Measurements from ENCODE around the gene DOCK9.

The DOCK9 gene

GRCh38 chr13:98792785-98793495, 184.9 kb downstream of the DOCK9 start:
- no peaks in the 10 kb centered on the region for H3K4me1 ChIP-seq (ENCODE audit: insufficient read depth, low read length)
- H3K4me3 ChIP-seq (ENCODE audit: low read length), result no peak overlapping the region
- no peaks in the 10 kb centered on the region for H3K9me3 ChIP-seq (ENCODE audit: insufficient read depth, low read depth, low read length)
- no peaks in the 10 kb centered on the region for H3K36me3 ChIP-seq (ENCODE audit: insufficient read depth, low read depth, low read length)
- no peak overlapping the region for H3K27ac ChIP-seq (ENCODE audit: low read length)
- H3K27me3 ChIP-seq (ENCODE audit: insufficient read depth, low read length), result no peaks in the 10 kb centered on the region
- no peak overlapping the region for H3K9ac ChIP-seq (ENCODE audit: low read depth, low read length)

- Histone ChIP-seq H3K4me3 (ENCODE audit: low read length) (no peak overlapping the region), H3K27ac (ENCODE audit: low read length) (no peak overlapping the region), H3K4me1 (ENCODE audit: insufficient read depth, low read length) (no peaks in the 10 kb centered on the region), H3K9me3 (ENCODE audit: insufficient read depth, low read depth, low read length) (no peaks in the 10 kb centered on the region), H3K9ac (ENCODE audit: low read depth, low read length) (no peak overlapping the region), H3K27me3 (ENCODE audit: insufficient read depth, low read length) (no peaks in the 10 kb centered on the region; the same call in 1 of the 2 replicates), H3K36me3 (ENCODE audit: insufficient read depth, low read depth, low read length) (no peaks in the 10 kb centered on the region)
These were observed 185.5 kb downstream of the DOCK9 start for GRCh38 chr13:98792321-98792720.

GRCh38 chr13:98791611-98792010, 186.3 kb downstream of the DOCK9 start:
- Histone ChIP-seq H3K4me1 (ENCODE audit: insufficient read depth, low read length) (no peaks in the 10 kb centered on the region), H3K27me3 (ENCODE audit: insufficient read depth, low read length) (no peaks in the 10 kb centered on the region; the same call in 1 of the 2 replicates), H3K36me3 (ENCODE audit: insufficient read depth, low read depth, low read length) (no peaks in the 10 kb centered on the region), H3K27ac (ENCODE audit: low read length) (no peak overlapping the region), H3K4me3 (ENCODE audit: low read length) (no peak overlapping the region), H3K9ac (ENCODE audit: low read depth, low read length) (no peak overlapping the region), H3K9me3 (ENCODE audit: insufficient read depth, low read depth, low read length) (no peaks in the 10 kb centered on the region)

DNA sequence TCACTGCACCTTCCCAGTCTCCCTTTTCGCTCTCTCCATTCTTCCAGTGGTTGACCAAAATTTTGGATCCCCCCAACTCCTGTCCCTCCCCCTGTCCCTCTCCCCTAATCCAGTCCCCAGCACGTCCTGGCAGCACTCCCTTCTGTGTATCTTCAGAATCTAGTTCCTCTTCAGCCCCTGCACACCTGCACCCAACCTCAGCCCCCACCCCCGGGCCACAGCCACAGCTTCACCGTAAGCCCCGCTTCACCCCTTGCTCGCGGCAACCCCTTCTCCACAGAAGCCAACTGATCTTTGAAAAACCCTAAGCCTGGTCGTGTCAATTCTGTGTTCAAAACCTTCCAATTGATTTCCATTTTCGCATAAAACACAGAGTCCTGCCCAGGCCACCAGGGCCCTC, 189.9 kb downstream of the DOCK9 start:
- H3K27ac ChIP-seq (ENCODE audit: low read length), result no peak overlapping the region
- H3K36me3 ChIP-seq (ENCODE audit: insufficient read depth, low read depth, low read length), result no peaks in the 10 kb centered on the region
- no peak overlapping the region for H3K9ac ChIP-seq (ENCODE audit: low read depth, low read length)
- no peak overlapping the region for H3K4me3 ChIP-seq (ENCODE audit: low read length)
- H3K27me3 ChIP-seq (ENCODE audit: insufficient read depth, low read length), result no peaks in the 10 kb centered on the region; the same call in 1 of the 2 replicates
- no peaks in the 10 kb centered on the region for H3K9me3 ChIP-seq (ENCODE audit: insufficient read depth, low read depth, low read length)
- no peaks in the 10 kb centered on the region for H3K4me1 ChIP-seq (ENCODE audit: insufficient read depth, low read length)

- Histone ChIP-seq H3K9me3 (ENCODE audit: insufficient read depth, low read depth, low read length) (no peaks in the 10 kb centered on the region), H3K27me3 (ENCODE audit: insufficient read depth, low read length) (no peaks in the 10 kb centered on the region; the same call in 1 of the 2 replicates), H3K4me1 (ENCODE audit: insufficient read depth, low read length) (no peaks in the 10 kb centered on the region), H3K4me3 (ENCODE audit: low read length) (no peak overlapping the region), H3K27ac (ENCODE audit: low read length) (no peak overlapping the region), H3K36me3 (ENCODE audit: insufficient read depth, low read depth, low read length) (no peaks in the 10 kb centered on the region), H3K9ac (ENCODE audit: low read depth, low read length) (no peak overlapping the region)
These were observed 190.7 kb downstream of the DOCK9 start for GRCh38 chr13:98787173-98787572.

DNA sequence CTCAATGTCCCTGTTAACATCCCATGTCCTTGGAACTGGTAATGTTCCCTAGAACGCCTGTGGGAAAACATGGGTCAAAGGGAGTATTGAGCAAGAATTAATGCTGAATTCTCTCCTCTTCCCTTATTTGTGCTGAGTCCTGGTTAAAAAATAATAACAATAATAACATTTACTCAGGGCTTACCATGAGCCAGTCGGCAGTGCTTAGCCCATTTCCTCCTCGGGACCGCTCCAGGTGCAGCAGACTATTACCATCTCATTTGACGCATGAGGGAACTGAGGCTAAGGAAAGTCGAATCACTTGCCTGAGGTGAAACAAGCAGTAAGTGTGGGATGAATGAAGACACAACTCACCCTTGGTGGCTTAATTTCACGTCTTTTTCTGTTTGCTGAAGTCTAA, 191.8 kb downstream of the DOCK9 start:
- Histone ChIP-seq H3K4me1 (ENCODE audit: insufficient read depth, low read length) (no peaks in the 10 kb centered on the region), H3K36me3 (ENCODE audit: insufficient read depth, low read depth, low read length) (no peaks in the 10 kb centered on the region), H3K9ac (ENCODE audit: low read depth, low read length) (no peak overlapping the region), H3K27ac (ENCODE audit: low read length) (no peak overlapping the region), H3K27me3 (ENCODE audit: insufficient read depth, low read length) (no peaks in the 10 kb centered on the region; the same call in 1 of the 2 replicates), H3K9me3 (ENCODE audit: insufficient read depth, low read depth, low read length) (no peaks in the 10 kb centered on the region), H3K4me3 (ENCODE audit: low read length) (no peak overlapping the region)

- no peaks in the 10 kb centered on the region for H3K4me1 ChIP-seq (ENCODE audit: insufficient read depth, low read length)
- H3K4me3 ChIP-seq (ENCODE audit: low read length), result no peak overlapping the region
- H3K36me3 ChIP-seq (ENCODE audit: insufficient read depth, low read depth, low read length), result no peaks in the 10 kb centered on the region
- no peaks in the 10 kb centered on the region; the same call in 1 of the 2 replicates for H3K27me3 ChIP-seq (ENCODE audit: insufficient read depth, low read length)
- H3K9me3 ChIP-seq (ENCODE audit: insufficient read depth, low read depth, low read length), result no peaks in the 10 kb centered on the region
- H3K9ac ChIP-seq (ENCODE audit: low read depth, low read length), result no peak overlapping the region
- no peak overlapping the region for H3K27ac ChIP-seq (ENCODE audit: low read length)
These were observed 192.5 kb downstream of the DOCK9 start for GRCh38 chr13:98785405-98785804.

DNA sequence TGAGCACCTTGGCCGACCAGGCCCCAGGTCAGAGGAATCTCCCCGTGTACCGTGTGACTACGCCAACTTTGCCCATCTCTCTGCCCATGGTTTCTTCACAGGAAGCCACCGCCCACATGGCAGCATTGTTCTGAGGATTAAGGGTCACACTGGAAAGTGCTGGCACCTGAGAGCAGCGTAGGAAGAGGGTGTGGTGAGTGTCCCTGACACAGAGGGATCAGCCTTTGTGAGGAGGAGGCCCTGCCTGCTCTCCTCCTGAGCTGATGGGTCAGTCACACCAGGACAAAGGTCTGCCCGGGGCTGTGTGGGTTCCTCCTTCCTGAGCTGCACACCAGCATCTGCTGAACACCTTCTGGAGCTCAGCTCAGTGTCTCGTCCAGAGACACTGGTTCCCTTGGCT, 193.2 kb downstream of the DOCK9 start:
- Histone ChIP-seq H3K4me3 (ENCODE audit: low read length) (no peak overlapping the region), H3K4me1 (ENCODE audit: insufficient read depth, low read length) (no peaks in the 10 kb centered on the region), H3K27me3 (ENCODE audit: insufficient read depth, low read length) (no peaks in the 10 kb centered on the region; the same call in 1 of the 2 replicates), H3K9ac (ENCODE audit: low read depth, low read length) (no peak overlapping the region), H3K9me3 (ENCODE audit: insufficient read depth, low read depth, low read length) (no peaks in the 10 kb centered on the region), H3K36me3 (ENCODE audit: insufficient read depth, low read depth, low read length) (no peaks in the 10 kb centered on the region), H3K27ac (ENCODE audit: low read length) (no peak overlapping the region)

- Histone ChIP-seq H3K9ac (ENCODE audit: low read depth, low read length) (no peak overlapping the region), H3K36me3 (ENCODE audit: insufficient read depth, low read depth, low read length) (no peaks in the 10 kb centered on the region), H3K9me3 (ENCODE audit: insufficient read depth, low read depth, low read length) (no peaks in the 10 kb centered on the region), H3K4me3 (ENCODE audit: low read length) (no peak overlapping the region), H3K27ac (ENCODE audit: low read length) (no peak overlapping the region), H3K4me1 (ENCODE audit: insufficient read depth, low read length) (no peaks in the 10 kb centered on the region), H3K27me3 (ENCODE audit: insufficient read depth, low read length) (no peaks in the 10 kb centered on the region; the same call in 1 of the 2 replicates)
These were observed 193.9 kb downstream of the DOCK9 start for GRCh38 chr13:98783856-98784478.

- Histone ChIP-seq H3K36me3 (ENCODE audit: insufficient read depth, low read depth, low read length) (no peaks in the 10 kb centered on the region), H3K9ac (ENCODE audit: low read depth, low read length) (no peak overlapping the region), H3K4me1 (ENCODE audit: insufficient read depth, low read length) (no peaks in the 10 kb centered on the region), H3K27me3 (ENCODE audit: insufficient read depth, low read length) (no peaks in the 10 kb centered on the region; the same call in 1 of the 2 replicates), H3K9me3 (ENCODE audit: insufficient read depth, low read depth, low read length) (no peaks in the 10 kb centered on the region), H3K27ac (ENCODE audit: low read length) (no peak overlapping the region), H3K4me3 (ENCODE audit: low read length) (no peak overlapping the region)
These were observed 195.2 kb downstream of the DOCK9 start for GRCh38 chr13:98782654-98783053.

DNA sequence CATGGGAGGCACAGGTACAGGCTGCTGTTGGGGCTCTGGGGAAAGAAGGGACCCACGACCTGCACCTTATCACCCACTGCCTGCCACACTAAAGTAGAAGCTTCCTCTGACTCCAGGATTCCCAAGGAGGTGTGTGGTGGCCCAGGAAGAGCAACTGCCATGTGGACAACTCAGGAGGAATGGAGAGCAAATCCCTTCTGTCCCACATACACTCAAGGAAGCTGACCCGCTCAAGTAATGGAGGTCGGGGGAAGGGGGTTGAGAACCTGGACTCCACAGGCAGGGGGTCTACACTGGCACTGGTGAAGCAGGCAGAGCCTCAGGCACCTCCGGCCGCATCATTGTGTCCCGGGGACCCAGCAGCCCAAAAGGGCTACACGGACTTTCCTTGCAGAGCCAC, 196.0 kb downstream of the DOCK9 start:
- H3K36me3 ChIP-seq (ENCODE audit: insufficient read depth, low read depth, low read length), result no peaks in the 10 kb centered on the region

GRCh38 chr13:98781470-98781869, 196.4 kb downstream of the DOCK9 start:
- H3K27me3 ChIP-seq (ENCODE audit: insufficient read depth, low read length), result no peaks in the 10 kb centered on the region
- H3K4me3 ChIP-seq (ENCODE audit: low read length), result no peak overlapping the region

More for the DNA sequence above, 196.0 kb downstream of the DOCK9 start:
- Histone ChIP-seq H3K27ac (ENCODE audit: low read length) (no peak overlapping the region), H3K4me1 (ENCODE audit: insufficient read depth, low read length) (no peaks in the 10 kb centered on the region), H3K27me3 (ENCODE audit: insufficient read depth, low read length) (no peaks in the 10 kb centered on the region), H3K4me3 (ENCODE audit: low read length) (no peak overlapping the region), H3K9me3 (ENCODE audit: insufficient read depth, low read depth, low read length) (no peaks in the 10 kb centered on the region), H3K9ac (ENCODE audit: low read depth, low read length) (no peak overlapping the region)

More at GRCh38 chr13:98781470-98781869, 196.4 kb downstream of the DOCK9 start:
- Histone ChIP-seq H3K9ac (ENCODE audit: low read depth, low read length) (no peak overlapping the region), H3K9me3 (ENCODE audit: insufficient read depth, low read depth, low read length) (no peaks in the 10 kb centered on the region), H3K27ac (ENCODE audit: low read length) (no peak overlapping the region), H3K4me1 (ENCODE audit: insufficient read depth, low read length) (no peaks in the 10 kb centered on the region), H3K36me3 (ENCODE audit: insufficient read depth, low read depth, low read length) (no peaks in the 10 kb centered on the region)
